GM06990 (cell line): ENCODE measurements around the gene CD69.

Experiments used
- DNase-seq: peaks from one replicate; pipeline ENCODE4 v3.0.0-alpha.2; 2011; ENCODE audit not compliant: insufficient read length; ENCODE audit errors: extremely low read depth
- H3K27me3 ChIP-seq: replicated peaks from 2 replicates; pipeline ENCODE4 v1.6.0; 2011; ENCODE audit warnings: low read length; ENCODE audit not compliant: control insufficient read depth, insufficient read depth
- H3K36me3 ChIP-seq: 2 replicates; pipeline ENCODE4 v1.5.1; 2011; ENCODE audit warnings: low read length; ENCODE audit not compliant: control insufficient read depth, insufficient read depth
- H3K4me3 ChIP-seq: replicated peaks from 2 replicates; pipeline ENCODE4 v1.5.1; 2011; ENCODE audit warnings: low read depth, mild to moderate bottlenecking, control low read depth, low read length
- TF ChIP-seq, protein P1 (sequence below): IDR thresholded peaks from 2 replicates; pipeline ENCODE4 v1.5.1; 2011; ENCODE audit warnings: low read length, control low read depth, mild to moderate bottlenecking, inconsistent platforms; ENCODE audit not compliant: insufficient read depth, poor library complexity, severe bottlenecking

The CD69 gene

DNA sequence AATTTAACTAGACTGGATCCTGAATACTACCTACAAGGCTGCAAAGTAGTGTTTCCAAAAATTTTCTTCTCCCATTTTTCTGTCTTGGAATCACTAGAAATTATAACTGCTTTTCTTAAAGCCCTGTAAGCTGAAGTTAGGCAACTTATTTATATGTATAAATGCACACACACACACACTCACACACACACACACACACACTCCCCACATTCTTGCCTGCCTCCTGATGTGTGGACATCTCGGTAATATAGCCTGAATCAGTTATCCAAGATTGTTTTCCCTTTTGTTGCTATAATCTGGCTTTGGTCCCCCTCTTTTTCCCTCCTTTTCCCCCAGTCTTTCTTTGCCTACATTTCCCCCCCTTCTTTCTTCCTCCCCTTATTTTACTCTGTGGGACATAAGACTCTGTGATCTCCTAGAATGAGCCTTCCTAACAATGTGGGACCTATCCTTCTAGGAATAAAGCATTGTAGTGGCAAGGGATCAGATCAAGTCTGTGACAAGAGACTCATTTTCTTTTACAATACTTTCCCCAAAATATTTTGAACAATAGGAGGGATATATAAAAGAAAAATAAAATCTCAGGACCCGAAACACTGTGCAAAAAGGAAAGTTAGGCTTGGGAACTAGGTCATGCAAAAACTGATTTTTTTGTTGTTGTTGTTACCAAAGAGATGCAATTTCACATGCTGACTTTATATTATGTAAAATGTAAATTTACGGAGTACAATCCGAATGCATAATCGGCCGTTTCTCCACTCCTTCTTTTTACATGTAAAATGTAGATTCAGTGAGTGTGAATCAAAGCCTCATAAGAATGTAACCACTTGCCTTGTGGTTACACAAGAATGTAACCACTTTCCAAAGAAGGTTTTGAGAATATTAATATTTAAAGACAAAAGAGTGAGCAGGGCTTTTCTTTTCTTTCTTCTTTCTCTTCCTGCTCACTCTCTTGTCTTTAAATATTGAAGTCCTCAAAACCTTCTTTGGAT lies 26.3 kb upstream of the CD69 start:
- no peaks in the 10 kb centered on the region for H3K27me3 ChIP-seq
- TF ChIP-seq, protein P1, sequence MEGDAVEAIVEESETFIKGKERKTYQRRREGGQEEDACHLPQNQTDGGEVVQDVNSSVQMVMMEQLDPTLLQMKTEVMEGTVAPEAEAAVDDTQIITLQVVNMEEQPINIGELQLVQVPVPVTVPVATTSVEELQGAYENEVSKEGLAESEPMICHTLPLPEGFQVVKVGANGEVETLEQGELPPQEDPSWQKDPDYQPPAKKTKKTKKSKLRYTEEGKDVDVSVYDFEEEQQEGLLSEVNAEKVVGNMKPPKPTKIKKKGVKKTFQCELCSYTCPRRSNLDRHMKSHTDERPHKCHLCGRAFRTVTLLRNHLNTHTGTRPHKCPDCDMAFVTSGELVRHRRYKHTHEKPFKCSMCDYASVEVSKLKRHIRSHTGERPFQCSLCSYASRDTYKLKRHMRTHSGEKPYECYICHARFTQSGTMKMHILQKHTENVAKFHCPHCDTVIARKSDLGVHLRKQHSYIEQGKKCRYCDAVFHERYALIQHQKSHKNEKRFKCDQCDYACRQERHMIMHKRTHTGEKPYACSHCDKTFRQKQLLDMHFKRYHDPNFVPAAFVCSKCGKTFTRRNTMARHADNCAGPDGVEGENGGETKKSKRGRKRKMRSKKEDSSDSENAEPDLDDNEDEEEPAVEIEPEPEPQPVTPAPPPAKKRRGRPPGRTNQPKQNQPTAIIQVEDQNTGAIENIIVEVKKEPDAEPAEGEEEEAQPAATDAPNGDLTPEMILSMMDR = no peak
- no peak for DNase-seq
- no peaks in the 10 kb centered on the region for H3K36me3 ChIP-seq
- H3K4me3 ChIP-seq = no peak overlapping the region

- no peak for DNase-seq
- no peak overlapping the region for H3K4me3 ChIP-seq
- TF ChIP-seq, protein P1 = no peak
- no peaks in the 10 kb centered on the region for H3K27me3 ChIP-seq
- H3K36me3 ChIP-seq = no peaks in the 10 kb centered on the region
Measured at GRCh38 chr12:9784816-9785215, 24.1 kb upstream of the CD69 start.

DNA sequence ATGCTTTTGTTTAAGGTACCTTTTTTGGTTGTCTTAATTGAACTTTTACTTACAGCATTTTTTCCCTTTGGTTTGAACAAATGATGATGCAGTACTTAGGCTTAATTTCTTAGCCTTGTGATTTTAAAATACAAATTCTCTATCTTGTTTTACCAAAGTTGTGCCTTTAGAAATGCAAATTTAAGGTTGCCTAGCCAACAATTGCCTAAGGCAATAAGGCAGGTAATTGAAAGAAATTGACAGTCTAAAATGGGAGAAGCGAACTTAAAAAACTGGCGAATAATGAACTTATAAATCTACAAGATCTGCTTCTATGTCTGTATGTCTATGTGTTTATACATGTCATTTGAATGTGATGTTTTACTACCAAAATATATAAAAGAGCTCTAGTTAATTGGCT lies 23.6 kb upstream of the CD69 start:
- no peak overlapping the region for H3K4me3 ChIP-seq
- H3K27me3 ChIP-seq = no peaks in the 10 kb centered on the region
- DNase-seq = no peak
- TF ChIP-seq, protein P1 = no peak
- H3K36me3 ChIP-seq = no peaks in the 10 kb centered on the region

- Histone ChIP-seq H3K27me3 (no peaks in the 10 kb centered on the region), H3K4me3 (no peak overlapping the region), H3K36me3 (no peaks in the 10 kb centered on the region)
- DNase-seq = no peak
- TF ChIP-seq, protein P1 = no peak
Measured at GRCh38 chr12:9782547-9783382, 22.1 kb upstream of the CD69 start.

DNA sequence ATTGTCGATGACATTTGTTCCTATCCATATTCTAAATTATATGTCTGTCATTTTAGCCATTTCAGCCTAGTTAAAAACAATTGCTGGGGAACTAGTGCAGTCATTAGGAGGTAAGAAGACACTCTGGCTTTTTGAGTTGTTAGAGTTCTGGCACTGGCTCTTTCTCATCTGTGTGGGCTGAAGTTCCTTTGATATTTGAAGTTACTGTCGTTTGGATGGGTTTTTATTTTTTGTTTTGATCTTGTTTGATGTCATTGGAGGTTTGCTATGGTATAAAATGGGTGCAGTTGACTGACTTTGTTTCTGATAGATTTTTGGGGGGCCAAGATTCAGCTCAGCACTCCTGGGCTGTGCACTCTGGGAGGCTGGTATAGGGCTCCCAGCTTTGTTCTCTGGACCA lies 20.7 kb upstream of the CD69 start:
- TF ChIP-seq, protein P1 = no peak

More for the DNA sequence above, 20.7 kb upstream of the CD69 start:
- Histone ChIP-seq H3K36me3 (no peaks in the 10 kb centered on the region), H3K4me3 (no peak overlapping the region), H3K27me3 (no peaks in the 10 kb centered on the region)
- no peak for DNase-seq
